HepG2 (cell line): ENCODE results near the gene INA. TPM values are rescaled to one million over a fixed set of nuclear protein-coding genes. Genes with fewer than 3 reads are reported as not detected.

Experiments used
- ARID5B ChIP-seq: IDR thresholded peaks from 2 replicates; pipeline ENCODE4 v1.4.0; 2020; ENCODE audit warnings: mild to moderate bottlenecking, missing genetic modification reagents
- BRD4 ChIP-seq: sonication (generic); formaldehyde crosslinking; IDR thresholded peaks from 2 replicates; pipeline ENCODE4 v1.4.0; 2020; ENCODE audit warnings: missing genetic modification reagents
- ESRRA ChIP-seq: sonication (generic); formaldehyde crosslinking; IDR thresholded peaks from 2 replicates; pipeline ENCODE4 v1.5.1; 2020; ENCODE audit warnings: mild to moderate bottlenecking, low read depth, missing genetic modification reagents
- ETV5 ChIP-seq: IDR thresholded peaks from 2 replicates; pipeline ENCODE4 v1.6.1; 2018; ENCODE audit warnings: missing biosample characterization, missing genetic modification reagents, inconsistent platforms, borderline replicate concordance
- FOXC1 ChIP-seq: sonication (generic); formaldehyde crosslinking; IDR thresholded peaks from 2 replicates; pipeline ENCODE4 v1.8.0; 2022; ENCODE audit warnings: mild to moderate bottlenecking, missing genetic modification reagents, borderline replicate concordance
- FUBP1 ChIP-seq: sonication (generic); formaldehyde crosslinking; IDR thresholded peaks from 2 replicates; pipeline ENCODE4 v1.5.1; 2020; ENCODE audit warnings: missing genetic modification reagents, mild to moderate bottlenecking, borderline replicate concordance
- HNRNPH1 ChIP-seq: fragments of 200-400 bp; formaldehyde crosslinking; optimal IDR thresholded peaks from 2 replicates; pipeline ENCODE3; 2017; ENCODE audit warnings: mild to moderate bottlenecking, low read depth, low read length
- HOXA7 ChIP-seq: sonication (generic); formaldehyde crosslinking; IDR thresholded peaks from 2 replicates; pipeline ENCODE4 v1.8.1; 2022; ENCODE audit warnings: mild to moderate bottlenecking, missing genetic modification reagents, moderate library complexity
- IRF2 ChIP-seq: IDR thresholded peaks from 2 replicates; pipeline ENCODE4 v1.6.1; 2018; ENCODE audit warnings: missing genetic modification reagents, missing compliant biosample characterization
- MATR3 ChIP-seq: sonication (generic); formaldehyde crosslinking; IDR thresholded peaks from 2 replicates; pipeline ENCODE4 v1.4.0; 2020; ENCODE audit warnings: missing genetic modification reagents
- NR2C2 ChIP-seq: sonication (generic); formaldehyde crosslinking; IDR thresholded peaks from 2 replicates; pipeline ENCODE4 v1.4.0; 2020; ENCODE audit warnings: missing genetic modification reagents, mild to moderate bottlenecking, moderate library complexity, borderline replicate concordance
- TBP ChIP-seq: sonication (generic); formaldehyde crosslinking; IDR thresholded peaks from 2 replicates; pipeline ENCODE4 v1.5.0; 2020; ENCODE audit warnings: missing genetic modification reagents
- TEAD2 ChIP-seq: sonication (generic); formaldehyde crosslinking; IDR thresholded peaks from 2 replicates; pipeline ENCODE4 v1.9.0; 2021; ENCODE audit warnings: missing genetic modification reagents
- ZNF12 ChIP-seq: sonication (generic); formaldehyde crosslinking; IDR thresholded peaks from 2 replicates; pipeline ENCODE4 v1.5.0; 2020; ENCODE audit warnings: missing genetic modification reagents
- ZNF280D ChIP-seq: sonication (generic); formaldehyde crosslinking; IDR thresholded peaks from 2 replicates; pipeline ENCODE4 v1.5.1; 2020; ENCODE audit warnings: mild to moderate bottlenecking, missing genetic modification reagents
- ZNF317 ChIP-seq: sonication (generic); formaldehyde crosslinking; IDR thresholded peaks from 2 replicates; pipeline ENCODE4 v1.5.0; 2020; ENCODE audit warnings: mild to moderate bottlenecking, missing genetic modification reagents
- ZNF441 ChIP-seq: sonication (generic); formaldehyde crosslinking; IDR thresholded peaks from 2 replicates; pipeline ENCODE4 v1.7.0; 2021; ENCODE audit warnings: missing genetic modification reagents, borderline replicate concordance
- ZNF605 ChIP-seq: sonication (generic); formaldehyde crosslinking; IDR thresholded peaks from 2 replicates; pipeline ENCODE4 v1.8.0; 2022; ENCODE audit warnings: mild to moderate bottlenecking, missing genetic modification reagents
- ZNF800 ChIP-seq: sonication (generic); formaldehyde crosslinking; IDR thresholded peaks from 2 replicates; pipeline ENCODE4 v1.4.0; 2020; ENCODE audit warnings: missing genetic modification reagents
- polyA plus RNA-seq, 8 experiments: library from polyadenylated mRNA; depleted of rRNA in 3 of 8; stranded (reverse) in 7 of 8; unstranded in 1 of 8; fragments of >200 nt; fragmentation: Illumina TruSeq in 4 of 8; extraction: Trizol in 4 of 8; gene quantifications; 2 replicates each; pipeline versions ENCODE4 v1.2.1 to v1.2.3, GENCODE V29; 2011 to 2016; ENCODE audit warnings: low read depth in 4 of 8, missing spikeins in 1 of 8, mixed read lengths in 1 of 8; ENCODE audit not compliant: insufficient read depth in 1 of 8
- total RNA-seq, 5 experiments: library from RNA; depleted of rRNA; stranded (reverse); fragments of >200 nt; fragmentation: Illumina TruSeq; extraction: Trizol; gene quantifications; 2 replicates each; pipeline ENCODE4 v1.2.3, GENCODE V29; 2016; ENCODE audit warnings: low read depth in 1 of 5

The INA gene
- total and polyA plus RNA-seq, 2 of the 13 experiments (the other 11 are each of a cell fraction or from before 2014, with no cell fraction given), result 0.04 to 0.13 TPM

DNA sequence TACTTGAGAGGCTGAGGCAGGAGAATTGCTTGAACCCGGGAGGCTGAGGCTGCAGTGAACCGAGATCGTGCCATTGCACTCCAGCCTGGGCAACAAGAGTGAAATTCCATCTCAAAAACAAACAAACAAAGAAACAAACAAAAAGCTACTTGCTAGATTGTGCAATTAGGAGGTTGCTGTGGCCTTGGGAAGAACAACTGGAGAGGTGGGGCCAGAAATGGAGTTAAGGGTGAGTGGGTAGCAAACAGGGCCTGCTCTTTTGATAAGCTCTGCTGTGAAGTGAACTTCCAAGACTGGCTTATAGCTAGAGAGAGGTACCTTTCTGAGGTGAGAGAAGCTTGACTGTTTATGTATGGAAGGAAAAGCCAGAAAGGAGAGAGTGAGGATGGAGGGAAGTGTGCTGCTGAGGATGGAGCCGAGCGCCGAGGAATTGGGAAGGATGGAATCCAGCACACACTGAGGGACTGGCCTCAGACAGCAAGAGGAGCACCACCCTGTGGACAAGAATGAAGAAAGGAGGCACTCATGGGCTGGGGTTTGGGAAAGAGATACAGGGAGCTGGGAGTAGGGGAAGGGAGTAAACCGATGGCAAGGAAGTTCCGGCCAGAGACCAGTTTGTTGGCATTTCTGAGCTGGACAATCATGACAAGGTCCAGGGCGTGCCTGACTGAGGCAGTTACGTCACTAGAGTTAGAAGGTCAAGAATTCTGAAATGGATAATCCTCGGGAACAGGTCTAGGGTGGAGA is 38.3 kb upstream of the INA start (continued):
- 0 out of 2 replicates have a peak, but pooled peaks have one; percentile 26 for TF ChIP-seq ESRRA
- TF ChIP-seq TBP, result no peak
- TF ChIP-seq MATR3, result no peak
- TF ChIP-seq FUBP1 (CRISPR knock-in tag), result no peak
- TF ChIP-seq IRF2 (CRISPR knock-in tag), result 0 out of 2 replicates have a peak, but pooled peaks have one; percentile 18
- no peak for TF ChIP-seq ZNF800 (CRISPR knock-in tag)
- no peak for TF ChIP-seq ZNF280D
- TF ChIP-seq FOXC1 (CRISPR knock-in tag), result 0 out of 2 replicates have a peak, but pooled peaks have one; percentile 42
- TF ChIP-seq ARID5B (CRISPR knock-in tag), result peak; percentile 8; the same call in 1 of the 2 replicates
- no peak for TF ChIP-seq HOXA7 (CRISPR knock-in tag)
- TF ChIP-seq BRD4 (CRISPR knock-in tag), result no peak
- TF ChIP-seq TEAD2 (CRISPR knock-in tag), result no peak
- no peak for TF ChIP-seq HNRNPH1
- TF ChIP-seq ZNF317 (CRISPR knock-in tag), result no peak
- TF ChIP-seq ETV5 (CRISPR knock-in tag), result peak; percentile 40; the same call in 1 of the 2 replicates
- no peak for TF ChIP-seq ZNF605 (CRISPR knock-in tag)
- TF ChIP-seq ZNF441 (CRISPR knock-in tag), result peak; percentile 36; the same call in 1 of the 2 replicates
- no peak for TF ChIP-seq ZNF12
- TF ChIP-seq NR2C2 (CRISPR knock-in tag), result no peak
